Hepatocyte (in vitro differentiated cells): ENCODE measurements around the gene PPP3CA. TPM values are rescaled to one million over a fixed set of nuclear protein-coding genes. Genes with fewer than 3 reads are reported as not detected.

ENCODE experiments used
- DNase-seq: peaks from one replicate; pipeline ENCODE4 v3.0.0-alpha.2; 2016; ENCODE audit warnings: low spot score
- H2AFZ ChIP-seq: fragments of 200-600 bp; sonication (generic); 2 replicates; pipeline ENCODE4 v1.6.0; 2016; ENCODE audit warnings: antibody characterized with exemption, mild to moderate bottlenecking
- H3K27ac ChIP-seq: fragments of 200-600 bp; sonication (generic); 2 replicates; pipeline ENCODE4 v1.5.1; 2016; ENCODE audit warnings: mild to moderate bottlenecking
- H3K27me3 ChIP-seq: fragments of 200-600 bp; sonication (generic); 2 replicates; pipeline ENCODE4 v1.6.1; 2016
- H3K36me3 ChIP-seq: fragments of 200-600 bp; sonication (generic); replicated peaks from 2 replicates; pipeline ENCODE4 v1.5.1; 2016; ENCODE audit warnings: low read depth; ENCODE audit not compliant: insufficient read depth
- H3K4me1 ChIP-seq: fragments of 200-600 bp; sonication (generic); 2 replicates; pipeline ENCODE4 v1.5.1; 2016; ENCODE audit warnings: mild to moderate bottlenecking, moderate library complexity; ENCODE audit not compliant: insufficient read depth
- H3K4me2 ChIP-seq: fragments of 200-600 bp; sonication (generic); 2 replicates; pipeline ENCODE4 v1.6.0; 2016
- H3K4me3 ChIP-seq: fragments of 200-600 bp; sonication (generic); 2 replicates; pipeline ENCODE4 v1.5.1; 2016; ENCODE audit warnings: mild to moderate bottlenecking
- H3K79me2 ChIP-seq: fragments of 200-600 bp; sonication (generic); 2 replicates; pipeline ENCODE4 v1.6.0; 2017; ENCODE audit warnings: mild to moderate bottlenecking
- H3K9me2 ChIP-seq: fragments of 200-600 bp; sonication (generic); replicated peaks from 2 replicates; pipeline ENCODE4 v1.6.0; 2017; ENCODE audit warnings: mild to moderate bottlenecking; ENCODE audit not compliant: insufficient read depth
- H3K9me3 ChIP-seq: fragments of 200-600 bp; sonication (generic); 2 replicates; pipeline ENCODE4 v1.5.1; 2016; ENCODE audit warnings: low read depth, mild to moderate bottlenecking
- H4K20me1 ChIP-seq: fragments of 200-600 bp; sonication (generic); 2 replicates; pipeline ENCODE4 v1.6.0; 2016; ENCODE audit warnings: mild to moderate bottlenecking; ENCODE audit not compliant: insufficient read depth, poor library complexity, severe bottlenecking
- EZH2 ChIP-seq: fragments of 200-600 bp; sonication (generic); IDR thresholded peaks from 2 replicates; pipeline ENCODE4 v1.6.1; 2016; ENCODE audit warnings: antibody characterized with exemption, mild to moderate bottlenecking, borderline replicate concordance
- EZH2phosphoT487 ChIP-seq: fragments of 200-600 bp; sonication (generic); IDR thresholded peaks from one replicate; pipeline ENCODE4 v1.6.1; 2018; ENCODE audit warnings: antibody characterized with exemption, mild to moderate bottlenecking, low read depth, moderate library complexity; ENCODE audit not compliant: unreplicated experiment, severe bottlenecking
- WGBS: methylation state at CpG from one replicate; pipeline ENCODE4 v1.1.6; 2016; ENCODE audit warnings: low lambda C conversion rate; ENCODE audit errors: missing lambda C conversion rate; 5-methylcytosine and 5-hydroxymethylcytosine counted together
- polyA plus RNA-seq: library from polyadenylated mRNA; unstranded; fragments of >200 nt; fragmentation: Nextera tagmentation; extraction: Ambion mirVana; gene quantifications from 2 replicates; pipeline ENCODE4 v1.2.1, GENCODE V29; 2016
- total RNA-seq: library from RNA; depleted of rRNA; stranded (reverse); fragments of >200 nt; gene quantifications from 2 replicates; pipeline ENCODE4 v1.2.3, GENCODE V29; 2014
- TF ChIP-seq, protein P1 (sequence below): fragments of 200-600 bp; sonication (generic); IDR thresholded peaks from 2 replicates; pipeline ENCODE4 v1.5.1; 2016; ENCODE audit warnings: antibody characterized with exemption, mild to moderate bottlenecking; ENCODE audit not compliant: poor library complexity

The PPP3CA gene
- total and polyA plus RNA-seq, 2 experiments from 2014 or later = 12.9 to 49.5 TPM

GRCh38 chr4:101009471-101009870, 337.9 kb downstream of the PPP3CA start:
- no peak overlapping the region for H3K27ac ChIP-seq
- WGBS = 90% methylated on average over 2 of the region's 2 CpGs
- H3K9me3 ChIP-seq = no peaks in the 10 kb centered on the region
- DNase-seq = no peak
- H3K79me2 ChIP-seq = no peaks in the 10 kb centered on the region
- H2AFZ ChIP-seq = no peak overlapping the region
- no peaks in the 10 kb centered on the region for H3K36me3 ChIP-seq
- H4K20me1 ChIP-seq = no peaks in the 10 kb centered on the region
- TF ChIP-seq, protein P1, sequence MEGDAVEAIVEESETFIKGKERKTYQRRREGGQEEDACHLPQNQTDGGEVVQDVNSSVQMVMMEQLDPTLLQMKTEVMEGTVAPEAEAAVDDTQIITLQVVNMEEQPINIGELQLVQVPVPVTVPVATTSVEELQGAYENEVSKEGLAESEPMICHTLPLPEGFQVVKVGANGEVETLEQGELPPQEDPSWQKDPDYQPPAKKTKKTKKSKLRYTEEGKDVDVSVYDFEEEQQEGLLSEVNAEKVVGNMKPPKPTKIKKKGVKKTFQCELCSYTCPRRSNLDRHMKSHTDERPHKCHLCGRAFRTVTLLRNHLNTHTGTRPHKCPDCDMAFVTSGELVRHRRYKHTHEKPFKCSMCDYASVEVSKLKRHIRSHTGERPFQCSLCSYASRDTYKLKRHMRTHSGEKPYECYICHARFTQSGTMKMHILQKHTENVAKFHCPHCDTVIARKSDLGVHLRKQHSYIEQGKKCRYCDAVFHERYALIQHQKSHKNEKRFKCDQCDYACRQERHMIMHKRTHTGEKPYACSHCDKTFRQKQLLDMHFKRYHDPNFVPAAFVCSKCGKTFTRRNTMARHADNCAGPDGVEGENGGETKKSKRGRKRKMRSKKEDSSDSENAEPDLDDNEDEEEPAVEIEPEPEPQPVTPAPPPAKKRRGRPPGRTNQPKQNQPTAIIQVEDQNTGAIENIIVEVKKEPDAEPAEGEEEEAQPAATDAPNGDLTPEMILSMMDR = no peak
- TF ChIP-seq EZH2phosphoT487 (no peak), EZH2 (no peak)
- H3K9me2 ChIP-seq = no peaks in the 10 kb centered on the region
- no peak overlapping the region for H3K4me2 ChIP-seq
- no peaks in the 10 kb centered on the region for H3K27me3 ChIP-seq
- no peak overlapping the region for H3K4me3 ChIP-seq
- H3K4me1 ChIP-seq = no peaks in the 10 kb centered on the region

GRCh38 chr4:101008503-101008902, 338.8 kb downstream of the PPP3CA start:
- no peaks in the 10 kb centered on the region for H3K27me3 ChIP-seq
- 82% methylated on average over 3 of the region's 3 CpGs for WGBS
- no peak overlapping the region for H3K4me2 ChIP-seq
- H4K20me1 ChIP-seq = no peaks in the 10 kb centered on the region
- TF ChIP-seq, protein P1 = no peak
- no peak overlapping the region for H3K4me3 ChIP-seq
- H3K9me3 ChIP-seq = no peaks in the 10 kb centered on the region
- no peaks in the 10 kb centered on the region for H3K36me3 ChIP-seq
- H3K79me2 ChIP-seq = no peaks in the 10 kb centered on the region
- H2AFZ ChIP-seq = no peak overlapping the region
- no peak overlapping the region for H3K27ac ChIP-seq
- H3K4me1 ChIP-seq = no peaks in the 10 kb centered on the region
- no peaks in the 10 kb centered on the region for H3K9me2 ChIP-seq
- DNase-seq = no peak

DNA sequence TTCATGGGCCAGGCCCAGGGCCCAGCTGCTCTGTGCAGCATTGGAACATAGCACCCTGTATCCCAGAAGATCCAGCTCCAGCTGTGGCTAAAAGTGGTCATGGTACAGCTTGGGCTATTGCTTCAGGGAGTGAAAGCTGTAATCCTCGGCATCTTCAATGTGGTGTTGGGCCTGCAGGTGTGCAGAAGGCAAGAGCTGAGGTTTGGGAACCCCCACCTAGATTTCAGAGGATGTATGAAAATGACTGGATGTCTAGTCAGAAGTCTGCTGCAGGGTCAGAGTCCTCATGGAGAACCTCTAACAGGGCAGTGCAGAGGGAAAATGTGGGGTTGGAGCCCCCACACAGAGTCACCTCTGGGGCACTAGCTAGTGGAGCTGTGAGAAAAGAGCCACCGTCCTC, 341.7 kb downstream of the PPP3CA start:
- no peaks in the 10 kb centered on the region for H3K9me2 ChIP-seq
- TF ChIP-seq, protein P1 = no peak
- TF ChIP-seq EZH2 (no peak), EZH2phosphoT487 (no peak)
- no peaks in the 10 kb centered on the region for H3K36me3 ChIP-seq
- no peaks in the 10 kb centered on the region for H4K20me1 ChIP-seq
- H3K79me2 ChIP-seq = no peaks in the 10 kb centered on the region
- H3K27me3 ChIP-seq = no peaks in the 10 kb centered on the region
- no peaks in the 10 kb centered on the region for H3K4me1 ChIP-seq
- no peak overlapping the region for H3K4me3 ChIP-seq
- H3K4me2 ChIP-seq = no peak overlapping the region
- no peak for DNase-seq
- no peak overlapping the region for H3K27ac ChIP-seq
- H3K9me3 ChIP-seq = no peaks in the 10 kb centered on the region
- WGBS = 100% methylated on average over 2 of the region's 2 CpGs
- no peak overlapping the region for H2AFZ ChIP-seq

DNA sequence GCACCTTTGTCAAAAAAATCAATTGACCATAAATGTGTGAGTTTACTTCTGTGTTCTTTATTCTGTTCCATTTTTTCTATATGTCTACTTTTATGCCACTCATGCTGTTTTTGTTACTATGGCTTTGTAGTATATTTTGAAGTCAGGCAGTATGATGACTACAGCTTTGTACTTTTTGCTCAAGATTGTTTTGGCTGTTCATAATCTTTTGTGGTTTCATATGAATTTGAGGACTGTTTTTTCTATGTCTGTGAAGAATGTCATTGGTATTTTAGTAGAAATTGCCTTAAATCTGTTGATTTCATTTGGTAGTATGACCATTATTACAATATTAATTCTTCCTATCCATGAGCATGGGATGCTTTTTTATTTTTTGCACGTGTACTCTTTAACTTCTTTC, 346.8 kb downstream of the PPP3CA start:
- Histone ChIP-seq H4K20me1 (no peaks in the 10 kb centered on the region), H3K9me2 (no peaks in the 10 kb centered on the region), H3K4me3 (no peak overlapping the region), H3K27me3 (no peaks in the 10 kb centered on the region), H2AFZ (no peak overlapping the region), H3K79me2 (no peaks in the 10 kb centered on the region), H3K9me3 (no peaks in the 10 kb centered on the region), H3K36me3 (no peaks in the 10 kb centered on the region), H3K4me2 (no peak overlapping the region), H3K27ac (no peak overlapping the region), H3K4me1 (no peaks in the 10 kb centered on the region)
- no peak for DNase-seq
- TF ChIP-seq, protein P1 = no peak
- TF ChIP-seq EZH2 = no peak
- no peak for TF ChIP-seq EZH2phosphoT487
- 94% methylated on average over 1 of the region's 1 CpG for WGBS
